Omental fat pad (tissue), 4 donors: Measurements from ENCODE around the gene SLC52A3. TPM values are rescaled to one million over a fixed set of nuclear protein-coding genes. Genes with fewer than 3 reads are reported as not detected.

ENCODE experiments used
- ATAC-seq: fragments of 150-250 bp; one replicate; pipeline ENCODE4 v1.9.1; 2016; ENCODE audit warnings: mild to moderate bottlenecking, moderate library complexity; ENCODE audit not compliant: low FRiP score
- DNase-seq: peaks from one replicate; pipeline ENCODE4 v3.0.0-alpha.2; 2019; ENCODE audit warnings: low spot score
- CTCF ChIP-seq, 3 donors: fragments of 450-650 bp; IDR thresholded peaks; one replicate each; pipeline ENCODE4 v1.5.1; 2016 to 2017; ENCODE audit warnings: antibody characterized with exemption in 3 of 3, mild to moderate bottlenecking in 3 of 3, moderate library complexity in 2 of 3
- total RNA-seq, 4 donors: library from RNA; depleted of rRNA; stranded (reverse); fragments of >200 nt; gene quantifications; one replicate each; pipeline ENCODE4 v1.1.0, GENCODE V29; 2016

Gene SLC52A3
- total RNA-seq, 4 donors from 2014 or later: 0.84 to 3.3 (median 1.8) TPM

DNA sequence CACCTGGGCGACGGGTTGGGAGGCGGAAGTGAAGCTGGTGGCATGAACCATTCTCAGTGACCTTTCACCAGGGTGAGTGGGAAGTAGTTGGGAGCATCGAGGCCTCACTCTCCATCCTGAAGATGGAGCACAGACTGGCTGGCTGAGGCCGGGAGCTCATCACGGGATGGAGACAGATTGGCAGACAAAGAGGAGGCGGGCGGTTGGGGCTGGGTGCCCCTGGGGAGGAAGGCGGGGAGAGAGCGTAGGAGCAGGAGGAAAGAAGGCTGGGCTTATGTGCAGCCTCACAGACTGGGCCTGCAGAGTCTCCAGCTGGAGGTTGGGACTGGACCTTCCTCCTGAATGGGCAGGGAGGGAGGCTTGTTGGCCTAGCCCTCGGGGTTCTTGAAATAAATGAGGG lies 48.5 kb downstream of the SLC52A3 start:
- ATAC-seq (no peak), DNase-seq (no peak)
- no peak for TF ChIP-seq CTCF (IDR thresholded peaks at IDR 0.05)

- ATAC-seq: no peak
- no peak for TF ChIP-seq CTCF (IDR thresholded peaks at IDR 0.05)
Measured at GRCh38 chr20:719068-719467, 49.2 kb downstream of the SLC52A3 start.

GRCh38 chr20:717832-718231 lies 50.5 kb downstream of the SLC52A3 start:
- DNase-seq (no peak), ATAC-seq (no peak)
- no peak for TF ChIP-seq CTCF (IDR thresholded peaks at IDR 0.05)

More at GRCh38 chr20:719068-719467, 49.2 kb downstream of the SLC52A3 start:
- no peak for DNase-seq

GRCh38 chr20:717271-717670 lies 51.0 kb downstream of the SLC52A3 start:
- TF ChIP-seq CTCF (IDR thresholded peaks at IDR 0.05): no peak
- DNase-seq (no peak), ATAC-seq (no peak)

- no peak for ATAC-seq
- DNase-seq: no peak
Measured at GRCh38 chr20:714453-714852, 53.8 kb downstream of the SLC52A3 start.

DNA sequence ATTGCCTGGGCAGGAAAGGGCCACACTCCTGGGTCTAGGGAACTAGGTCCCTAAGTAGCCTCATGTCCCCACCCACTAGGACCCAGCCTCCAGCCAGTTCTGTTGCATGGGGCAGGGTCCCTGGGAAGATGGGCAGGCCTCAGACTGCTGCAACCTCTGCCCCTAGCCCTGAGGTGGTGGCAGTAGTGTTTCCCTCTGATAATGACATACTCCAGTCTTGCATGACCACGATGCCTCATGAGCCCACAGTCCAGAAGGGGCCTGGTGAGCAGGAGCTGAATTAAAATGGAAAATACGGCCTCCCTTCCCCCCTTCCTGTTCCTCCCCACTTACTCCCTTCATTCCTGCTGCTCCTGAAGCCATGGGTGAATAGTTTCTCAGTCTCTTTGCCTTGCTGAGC lies 56.7 kb downstream of the SLC52A3 start:
- DNase-seq: no peak
- no peak for ATAC-seq
- TF ChIP-seq CTCF (IDR thresholded peaks at IDR 0.05): no peak

More at GRCh38 chr20:714453-714852, 53.8 kb downstream of the SLC52A3 start:
- TF ChIP-seq CTCF (IDR thresholded peaks at IDR 0.05): no peak

DNA sequence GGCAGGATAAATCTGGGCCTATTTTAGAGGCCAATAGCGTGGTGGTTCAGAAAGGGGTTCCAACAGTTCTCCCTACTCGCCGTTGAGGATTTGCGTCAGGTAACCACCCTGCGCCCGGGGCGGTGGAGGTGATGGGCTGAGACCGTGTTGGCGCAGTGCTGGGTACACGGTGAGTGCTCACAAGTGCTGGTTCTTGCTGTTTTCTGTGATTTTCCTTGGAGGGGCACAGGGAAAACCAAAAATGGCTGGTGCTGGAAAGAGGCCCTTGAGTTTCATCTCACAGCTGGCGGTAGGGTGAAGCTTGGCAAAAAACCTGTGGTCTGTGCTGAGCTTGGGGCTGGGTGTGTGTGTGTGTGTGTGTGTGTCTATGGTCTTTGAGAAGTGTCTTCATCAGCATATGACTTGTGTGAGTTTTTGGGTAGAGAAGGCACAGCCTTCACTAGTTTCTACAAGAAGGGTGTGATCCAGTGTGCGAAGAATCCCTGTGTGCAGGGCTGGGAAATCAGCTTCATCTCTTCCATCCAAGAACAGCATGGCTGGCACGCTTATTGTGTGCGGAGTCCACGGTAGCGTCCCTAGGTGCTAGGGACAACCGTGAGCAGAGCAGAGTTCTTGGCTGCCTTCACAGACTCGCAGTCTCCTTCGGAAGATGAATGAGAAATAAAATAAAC lies 57.4 kb downstream of the SLC52A3 start:
- TF ChIP-seq CTCF (IDR thresholded peaks at IDR 0.05): no peak
- no peak for DNase-seq
- no peak for ATAC-seq
